ENCODE data around the gene LRRC4.

LRRC4 gene

DNA sequence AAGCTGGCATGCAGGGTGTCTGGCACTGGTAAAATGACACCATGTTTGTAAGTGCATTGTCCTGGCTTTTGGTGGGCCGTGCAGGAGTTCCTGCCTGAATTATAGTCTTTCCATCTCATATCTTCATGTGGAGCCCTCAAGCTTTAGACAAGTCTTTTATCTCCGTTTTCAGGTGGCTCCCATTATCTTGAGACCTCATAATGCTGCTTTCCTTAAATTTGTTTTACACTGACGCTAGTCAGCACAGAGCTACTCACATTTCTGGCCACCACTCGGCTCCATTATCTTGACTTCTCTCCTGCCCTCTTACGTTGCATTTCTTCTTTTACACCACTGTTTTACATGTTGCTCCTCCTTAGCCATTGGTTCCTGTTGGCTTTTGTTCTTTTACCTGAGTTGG, 37.2 kb downstream of the LRRC4 start:
- Histone ChIP-seq H3K27me3 (replicated peaks; ENCODE audit: control insufficient read depth, insufficient read depth, low read length) (no peaks in the 10 kb centered on the region), H3K4me3 (replicated peaks; ENCODE audit: low read depth, low read length) (no peak overlapping the region), H3K36me3 (ENCODE audit: control insufficient read depth, insufficient read depth, low read length) (peaks cover 26% of the 10 kb centered on the region)
- TF ChIP-seq, protein P1, sequence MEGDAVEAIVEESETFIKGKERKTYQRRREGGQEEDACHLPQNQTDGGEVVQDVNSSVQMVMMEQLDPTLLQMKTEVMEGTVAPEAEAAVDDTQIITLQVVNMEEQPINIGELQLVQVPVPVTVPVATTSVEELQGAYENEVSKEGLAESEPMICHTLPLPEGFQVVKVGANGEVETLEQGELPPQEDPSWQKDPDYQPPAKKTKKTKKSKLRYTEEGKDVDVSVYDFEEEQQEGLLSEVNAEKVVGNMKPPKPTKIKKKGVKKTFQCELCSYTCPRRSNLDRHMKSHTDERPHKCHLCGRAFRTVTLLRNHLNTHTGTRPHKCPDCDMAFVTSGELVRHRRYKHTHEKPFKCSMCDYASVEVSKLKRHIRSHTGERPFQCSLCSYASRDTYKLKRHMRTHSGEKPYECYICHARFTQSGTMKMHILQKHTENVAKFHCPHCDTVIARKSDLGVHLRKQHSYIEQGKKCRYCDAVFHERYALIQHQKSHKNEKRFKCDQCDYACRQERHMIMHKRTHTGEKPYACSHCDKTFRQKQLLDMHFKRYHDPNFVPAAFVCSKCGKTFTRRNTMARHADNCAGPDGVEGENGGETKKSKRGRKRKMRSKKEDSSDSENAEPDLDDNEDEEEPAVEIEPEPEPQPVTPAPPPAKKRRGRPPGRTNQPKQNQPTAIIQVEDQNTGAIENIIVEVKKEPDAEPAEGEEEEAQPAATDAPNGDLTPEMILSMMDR (IDR thresholded peaks at IDR 0.05; ENCODE audit: insufficient read depth, low read length, poor library complexity, severe bottlenecking), result no peak
- DNase-seq (ENCODE audit: extremely low read depth, insufficient read length), result no peak

DNA sequence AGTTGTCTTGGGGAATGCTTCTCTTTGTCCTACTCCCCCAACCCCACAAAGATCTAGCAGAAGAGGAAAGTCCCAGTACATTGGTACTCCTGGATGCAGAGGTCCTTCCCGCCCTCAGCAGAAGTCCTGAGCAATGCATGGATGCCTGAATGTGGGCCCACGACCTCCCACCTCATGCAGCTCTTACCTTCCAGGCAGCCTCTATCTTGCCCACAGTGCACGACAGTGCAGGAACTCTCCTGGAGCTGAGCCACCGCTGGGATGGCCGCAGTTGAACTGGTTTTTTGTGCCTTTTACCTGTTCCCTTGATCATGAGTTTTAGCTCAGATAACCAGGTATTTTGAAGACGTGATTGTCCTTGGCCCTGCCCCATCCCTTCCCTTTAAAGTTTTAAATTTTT, 37.9 kb downstream of the LRRC4 start:
- peaks cover 23% of the 10 kb centered on the region for H3K36me3 ChIP-seq (ENCODE audit: control insufficient read depth, insufficient read depth, low read length)
- TF ChIP-seq, protein P1 (IDR thresholded peaks at IDR 0.05; ENCODE audit: insufficient read depth, low read length, poor library complexity, severe bottlenecking), result no peak
- no peak for DNase-seq (ENCODE audit: extremely low read depth, insufficient read length)
- H3K27me3 ChIP-seq (replicated peaks; ENCODE audit: control insufficient read depth, insufficient read depth, low read length), result no peaks in the 10 kb centered on the region
- no peak overlapping the region for H3K4me3 ChIP-seq (replicated peaks; ENCODE audit: low read depth, low read length)

DNA sequence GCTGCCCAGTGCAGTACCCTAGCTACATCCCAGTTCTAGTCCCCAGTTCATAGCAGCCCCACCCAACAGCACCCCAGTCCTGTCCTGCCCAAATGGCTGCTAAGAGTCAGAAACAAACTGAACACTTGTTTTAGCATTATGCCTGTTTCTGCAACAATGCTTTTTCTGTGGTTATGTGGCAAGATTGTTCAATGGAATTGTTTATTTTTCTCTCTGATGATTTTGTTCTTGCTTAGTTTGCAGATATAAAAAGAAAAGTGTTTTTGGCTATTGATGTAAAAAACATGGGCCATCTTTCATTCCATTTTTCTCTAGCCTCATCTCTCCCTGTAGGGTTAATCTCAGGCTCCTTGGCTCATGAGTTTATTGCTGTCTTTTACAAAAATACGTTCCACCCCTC, 42.5 kb downstream of the LRRC4 start:
- TF ChIP-seq, protein P1 (IDR thresholded peaks at IDR 0.05; ENCODE audit: insufficient read depth, low read length, poor library complexity, severe bottlenecking), result no peak
- Histone ChIP-seq H3K27me3 (replicated peaks; ENCODE audit: control insufficient read depth, insufficient read depth, low read length) (no peaks in the 10 kb centered on the region), H3K36me3 (ENCODE audit: control insufficient read depth, insufficient read depth, low read length) (peaks cover 16% of the 10 kb centered on the region), H3K4me3 (replicated peaks; ENCODE audit: low read depth, low read length) (no peak overlapping the region)
- no peak for DNase-seq (ENCODE audit: extremely low read depth, insufficient read length)

DNA sequence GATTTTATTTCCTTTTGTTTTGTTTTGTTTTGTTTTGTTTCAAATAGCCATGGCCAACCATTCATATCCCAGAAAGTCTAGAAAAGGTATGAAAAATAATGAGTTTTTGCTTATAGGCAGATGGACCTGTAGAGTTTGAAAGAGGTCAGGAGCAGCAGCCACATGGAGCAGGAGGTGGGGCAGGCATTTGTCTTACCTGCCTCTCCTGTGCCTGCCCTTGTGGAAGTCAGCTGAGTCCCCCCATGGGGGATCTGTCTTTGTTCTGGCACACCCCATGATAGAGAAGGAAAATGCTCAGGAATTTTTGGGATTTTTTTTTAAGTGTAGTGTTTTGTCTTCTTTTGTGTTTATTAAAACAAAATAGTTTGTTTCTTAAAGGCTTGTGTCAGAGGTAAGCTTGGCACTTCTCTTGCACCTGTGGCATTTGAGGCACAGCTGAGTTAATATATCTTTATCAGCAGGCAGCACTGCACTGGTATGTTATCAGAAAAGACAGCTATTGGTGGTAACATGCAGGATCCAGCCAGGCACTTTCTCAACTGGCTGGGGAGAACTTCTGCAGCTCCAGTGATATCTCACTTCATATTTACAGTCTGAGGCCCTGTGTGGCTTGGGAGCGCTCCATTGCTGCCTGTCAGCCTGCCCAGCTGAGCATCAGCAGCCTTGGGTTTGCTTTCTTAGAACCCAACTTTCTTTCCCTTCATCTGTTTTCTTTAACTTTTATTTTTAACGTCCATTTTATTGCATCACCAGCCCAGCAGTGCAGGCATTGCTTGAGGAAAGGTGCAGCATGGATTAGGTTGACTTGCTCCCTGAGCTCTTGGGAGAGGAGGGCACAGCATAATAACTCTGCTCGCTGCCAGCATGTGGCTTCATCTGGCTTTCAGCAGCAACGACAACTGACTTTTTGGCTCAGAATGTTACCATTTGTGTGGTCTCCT, 44.4 kb downstream of the LRRC4 start:
- no peak overlapping the region for H3K4me3 ChIP-seq (replicated peaks; ENCODE audit: low read depth, low read length)
- peaks cover 12% of the 10 kb centered on the region for H3K36me3 ChIP-seq (ENCODE audit: control insufficient read depth, insufficient read depth, low read length)
- no peak for DNase-seq (ENCODE audit: extremely low read depth, insufficient read length)
- TF ChIP-seq, protein P1 (IDR thresholded peaks at IDR 0.05; ENCODE audit: insufficient read depth, low read length, poor library complexity, severe bottlenecking), result no peak
- H3K27me3 ChIP-seq (replicated peaks; ENCODE audit: control insufficient read depth, insufficient read depth, low read length), result no peaks in the 10 kb centered on the region

DNA sequence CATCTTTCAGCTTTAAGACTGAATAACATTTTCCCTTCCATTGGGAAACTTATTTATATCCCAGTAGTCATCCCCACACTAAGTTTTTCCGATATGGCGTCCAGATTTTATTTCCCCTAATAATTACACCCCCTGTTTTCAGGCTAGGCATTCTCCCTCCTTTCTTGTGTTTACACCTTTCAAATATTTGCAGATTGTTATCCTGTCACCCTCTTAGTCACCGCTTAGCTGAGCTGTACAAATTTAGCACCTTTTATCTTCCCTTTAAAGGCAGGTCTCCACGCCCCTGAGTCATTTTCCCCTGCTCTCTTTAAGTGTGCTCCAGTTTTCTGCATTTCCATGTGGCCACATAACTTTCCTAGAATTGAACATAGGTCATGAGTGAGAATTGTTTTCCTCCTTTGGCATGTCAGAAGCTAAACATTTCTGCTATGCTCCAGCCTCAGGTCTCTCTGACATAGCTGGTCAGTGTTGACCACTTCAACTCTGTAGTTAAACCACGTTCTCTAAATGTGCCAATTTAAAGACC, 47.4 kb downstream of the LRRC4 start:
- Histone ChIP-seq H3K27me3 (replicated peaks; ENCODE audit: control insufficient read depth, insufficient read depth, low read length) (no peaks in the 10 kb centered on the region), H3K4me3 (replicated peaks; ENCODE audit: low read depth, low read length) (no peak overlapping the region), H3K36me3 (ENCODE audit: control insufficient read depth, insufficient read depth, low read length) (no peaks in the 10 kb centered on the region)
- DNase-seq (ENCODE audit: extremely low read depth, insufficient read length), result no peak
- TF ChIP-seq, protein P1 (IDR thresholded peaks at IDR 0.05; ENCODE audit: insufficient read depth, low read length, poor library complexity, severe bottlenecking), result no peak

Data from GM06990 (cell line).